GM19035 (cell line): ENCODE data around the gene CYB5R2.
A peak's percentile ranks its signal among the peaks of the same experiment; 100 is the strongest.

Source experiments
- ATAC-seq: cut with Tn5 transposase; IDR thresholded peaks from one replicate; pipeline ENCODE4 v1.9.1; 2021; ENCODE audit not compliant: unreplicated experiment

The CYB5R2 gene

GRCh38 chr11:7672960-7673723 is at the start of gene CYB5R2:
CYB5R2 (minus strand) TSS chr11:7673500; CDS start chr11:7672825, 675 bp downstream.
- no peak for ATAC-seq

GRCh38 chr11:7714786-7715185 is 41.5 kb upstream of the CYB5R2 start:
- ATAC-seq, result no peak

DNA sequence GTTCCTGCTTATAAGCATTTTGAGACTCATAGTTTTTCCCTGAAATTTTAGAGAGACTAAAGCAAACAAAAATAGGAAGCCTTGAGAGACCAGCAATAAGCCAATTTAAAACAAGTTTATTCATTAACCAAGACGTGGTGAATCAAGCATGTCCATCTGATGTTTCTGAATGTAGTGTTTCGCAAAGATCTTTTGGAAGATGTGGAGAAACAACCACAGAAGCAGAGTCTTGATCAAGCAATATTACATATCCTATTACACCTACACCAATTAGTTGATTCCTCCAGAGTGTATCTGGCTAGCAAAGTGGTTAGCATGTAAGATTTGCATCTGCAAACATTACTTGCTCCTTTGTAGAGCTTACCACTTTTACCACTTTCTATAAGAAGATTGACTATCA is 33.1 kb upstream of the CYB5R2 start, which contains the start of gene OVCH2:
Gene OVCH2, minus strand, starts transcription at position 101 of the 400 bp plus-strand sequence. Its CDS starts 83 bp downstream, at position 18.
- no peak for ATAC-seq

DNA sequence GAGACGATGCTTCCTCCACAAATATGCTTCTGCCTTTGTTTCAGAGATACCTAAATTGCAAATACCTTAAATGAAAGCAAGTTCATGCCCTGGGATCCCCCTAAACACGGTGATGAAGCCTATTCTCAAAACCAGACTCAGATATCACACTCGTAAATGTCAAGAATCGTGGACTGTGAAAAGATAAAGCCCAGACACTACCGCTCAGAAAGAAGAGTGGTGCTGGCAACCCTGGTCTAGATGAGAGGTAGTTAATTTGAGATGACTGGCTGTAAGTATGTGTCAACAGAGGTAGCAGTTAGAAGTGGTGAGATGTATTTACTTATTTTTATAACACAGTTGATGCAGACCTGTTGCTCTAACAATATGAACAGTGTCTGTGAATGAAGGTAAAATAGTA is 30.4 kb upstream of the CYB5R2 start:
- no peak for ATAC-seq

- no peak for ATAC-seq
These were observed 23.1 kb upstream of the CYB5R2 start for GRCh38 chr11:7696424-7696823.

- peak; percentile 21 for ATAC-seq
These were observed 20.9 kb upstream of the CYB5R2 start for GRCh38 chr11:7694235-7694634.

- no peak for ATAC-seq
These were observed 19.1 kb upstream of the CYB5R2 start for GRCh38 chr11:7692426-7692825.

GRCh38 chr11:7691759-7692350 is 18.6 kb upstream of the CYB5R2 start:
- ATAC-seq, result no peak

DNA sequence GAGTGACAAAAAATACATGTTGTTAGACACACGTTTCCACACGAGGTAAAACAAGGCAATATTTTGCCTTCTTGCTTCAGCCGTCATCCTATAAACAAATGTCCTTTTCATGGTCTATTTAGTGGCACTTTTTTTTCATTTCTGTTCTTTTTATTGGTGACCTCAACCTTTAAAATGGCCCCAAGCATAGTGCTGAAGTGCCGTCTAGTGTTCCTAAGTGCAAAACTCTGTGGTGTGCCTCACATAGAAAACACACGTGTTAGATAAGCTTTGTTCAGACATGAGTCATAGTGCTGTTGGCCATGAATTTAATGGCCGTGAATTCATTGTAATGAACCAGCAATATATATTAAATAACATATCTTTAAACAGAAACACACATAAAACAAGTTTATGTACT is 17.3 kb upstream of the CYB5R2 start:
- no peak for ATAC-seq

GRCh38 chr11:7689239-7689638 is 15.9 kb upstream of the CYB5R2 start:
- ATAC-seq, result no peak

GRCh38 chr11:7688238-7688826 is 15.0 kb upstream of the CYB5R2 start:
- ATAC-seq, result peak; percentile 74

- ATAC-seq, result no peak
These were observed 14.1 kb upstream of the CYB5R2 start for GRCh38 chr11:7687386-7687785.

DNA sequence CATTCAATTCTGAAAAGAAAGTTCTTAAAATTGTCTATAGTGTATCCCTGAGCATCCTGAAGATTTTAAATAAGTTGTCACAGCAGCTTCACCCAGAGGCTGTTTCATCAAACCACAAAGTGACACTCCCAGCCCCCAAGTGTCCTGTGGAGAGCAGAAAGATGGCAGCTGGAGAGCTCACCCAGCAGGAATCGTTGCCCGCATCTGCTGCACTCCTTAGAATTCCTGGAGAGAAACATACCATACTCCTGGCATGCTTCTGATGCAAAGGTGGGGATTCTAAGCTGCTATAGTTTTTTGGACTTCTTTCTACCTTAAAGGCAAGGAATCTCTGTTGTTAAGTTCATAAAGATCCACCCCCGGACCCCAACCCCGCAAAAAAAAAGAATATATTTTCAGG is 13.5 kb upstream of the CYB5R2 start:
- no peak for ATAC-seq

- no peak for ATAC-seq
These were observed 10.3 kb upstream of the CYB5R2 start for GRCh38 chr11:7683571-7683970.

- ATAC-seq, result no peak
These were observed 4.5 kb upstream of the CYB5R2 start for GRCh38 chr11:7677796-7678201.

- ATAC-seq, result no peak
These were observed 3.8 kb upstream of the CYB5R2 start for GRCh38 chr11:7677071-7677470.

- ATAC-seq, result no peak
These were observed 2.3 kb upstream of the CYB5R2 start for GRCh38 chr11:7675631-7676030.

GRCh38 chr11:7673724-7674434 is 579 bp upstream of the CYB5R2 start:
- no peak for ATAC-seq

DNA sequence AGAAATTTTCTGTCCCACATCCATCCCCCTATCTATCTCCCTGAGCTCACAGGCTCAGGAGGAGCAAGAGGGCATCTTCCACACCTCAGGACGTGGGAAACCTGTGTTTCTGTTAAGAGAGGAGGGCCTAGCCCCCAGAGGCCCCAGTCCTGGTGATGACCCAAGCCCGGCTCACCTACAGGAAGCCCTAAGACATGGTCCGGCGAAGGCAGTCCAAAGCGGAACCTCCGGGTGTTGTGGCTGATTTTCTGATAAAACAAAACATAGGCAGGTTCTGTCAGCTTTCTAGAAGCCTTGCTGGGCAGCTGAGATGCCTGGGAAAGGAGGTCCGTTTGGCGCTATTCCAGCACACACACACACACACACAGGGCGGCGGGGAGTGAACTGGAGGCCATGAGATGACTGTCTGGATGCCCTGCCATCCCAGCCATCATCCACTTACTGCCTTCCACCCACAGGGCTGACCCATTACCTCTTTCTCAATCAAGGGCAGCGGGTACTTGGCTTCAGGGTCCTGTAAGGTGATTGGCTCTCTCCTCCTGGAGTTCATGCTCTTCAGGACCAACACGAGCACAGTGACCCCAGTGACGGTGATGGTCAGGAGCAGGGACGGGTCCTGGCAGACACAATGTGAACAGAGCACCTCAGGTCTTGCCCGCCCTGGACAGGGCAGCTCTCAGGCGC is 882 bp downstream of the CYB5R2 start:
- ATAC-seq, result no peak

GRCh38 chr11:7671347-7672215 is 1.7 kb downstream of the CYB5R2 start:
- ATAC-seq, result peak; percentile 50
